Stomach (tissue), 9 donors: ENCODE measurements around the gene GALNS. TPM values are rescaled to one million over a fixed set of nuclear protein-coding genes. Genes with fewer than 3 reads are reported as not detected.
"Not testable (repeated sequence)": the region's sequence is repeated elsewhere in the genome, so short reads cannot be mapped to it uniquely, and the experiment has no call there.

Experiments
- DNase-seq, 2 donors: peaks; one replicate each; pipeline versions ENCODE4 v3.0.0 to v3.0.0-alpha.2; 2013 to 2019
- H3K27ac ChIP-seq, 5 donors: fragments of 200-600 bp in 4 of 5; sonication (generic) in 4 of 5; one replicate each; pipeline ENCODE4 v1.5.1; 2013 to 2019; ENCODE audit warnings: mild to moderate bottlenecking in 1 of 5, moderate library complexity in 1 of 5
- H3K27me3 ChIP-seq, 3 donors: fragments of 200-600 bp; sonication (generic); one replicate each; pipeline ENCODE4 v1.5.1; 2017 to 2019; ENCODE audit warnings: mixed run types in 1 of 3
- H3K36me3 ChIP-seq, 4 donors: fragments of 200-600 bp; sonication (generic); 1 replicate in 3 of 4; 2 replicates in 1 of 4; pipeline ENCODE4 v1.5.1; 2016 to 2019
- H3K4me1 ChIP-seq, 4 donors: fragments of 200-600 bp; sonication (generic); one replicate each; pipeline ENCODE4 v1.5.1; 2016 to 2019
- H3K4me3 ChIP-seq, 4 donors: fragments of 200-600 bp; sonication (generic) in 3 of 4; one replicate each; pipeline ENCODE4 v1.5.1; 2016 to 2019; ENCODE audit warnings: mild to moderate bottlenecking in 1 of 4
- H3K9me3 ChIP-seq, 4 donors: fragments of 200-600 bp; sonication (generic); one replicate each; pipeline ENCODE4 v1.5.1; 2016 to 2019
- EP300 ChIP-seq: sonication (generic); formaldehyde crosslinking; IDR thresholded peaks from one replicate; pipeline ENCODE4 v1.6.1; 2017; ENCODE audit warnings: antibody characterized with exemption
- POLR2A ChIP-seq, 4 donors: fragments of 450-650 bp; IDR thresholded peaks; one replicate each; pipeline ENCODE4 v1.6.1; 2016; ENCODE audit warnings: antibody characterized with exemption in 4 of 4, control low read depth in 2 of 4, mild to moderate bottlenecking in 1 of 4, moderate library complexity in 1 of 4
- POLR2AphosphoS5 ChIP-seq, 3 donors: sonication (generic); formaldehyde crosslinking; IDR thresholded peaks; one replicate each; pipeline ENCODE4 v1.6.1; 2016; ENCODE audit warnings: antibody characterized with exemption in 3 of 3
- WGBS, 5 donors: extraction: QIAGEN DNeasy Blood & Tissue Kit in 3 of 5; methylation state at CpG; one replicate each; pipeline versions ENCODE4 v1.1.5 to v1.1.7; 2013 to 2018; 5-methylcytosine and 5-hydroxymethylcytosine counted together
- intact Hi-C: fragments of 100-400 bp; cut with DNase I; formaldehyde crosslinking; loops from one replicate; pipeline ENCODE4 v1.15.1; 2023; ENCODE audit warnings: low total_unique reads
- polyA plus RNA-seq, 3 donors: library from polyadenylated mRNA; stranded (reverse); fragments of 200-250 nt; gene quantifications; one replicate each; pipeline ENCODE4 v1.2.3, GENCODE V29; 2013
- total RNA-seq, 5 donors: library from RNA; depleted of rRNA; stranded (reverse); fragments of >200 nt; gene quantifications; one replicate each; pipeline versions ENCODE4 v1.1.0 to v1.2.3, GENCODE V29; 2014 to 2016
- TF ChIP-seq, protein P1 (sequence below), 7 experiments: fragments of 450-650 bp in 4 of 7; fragments of 200-600 bp in 3 of 7; sonication (generic) in 3 of 7; IDR thresholded peaks; one replicate each; pipeline ENCODE4 v1.5.1; 2016 to 2019; ENCODE audit warnings: antibody characterized with exemption in 7 of 7, control low read depth in 2 of 7, mild to moderate bottlenecking in 1 of 7
- donor health status: healthy with polysubstance abuse.
- donor health status: Bipolar disorder and iron deficiency.
- donor health status: healthy.

The GALNS gene
- total and polyA plus RNA-seq, 8 donors, result 8.6 to 110 (median 28.2) TPM

DNA sequence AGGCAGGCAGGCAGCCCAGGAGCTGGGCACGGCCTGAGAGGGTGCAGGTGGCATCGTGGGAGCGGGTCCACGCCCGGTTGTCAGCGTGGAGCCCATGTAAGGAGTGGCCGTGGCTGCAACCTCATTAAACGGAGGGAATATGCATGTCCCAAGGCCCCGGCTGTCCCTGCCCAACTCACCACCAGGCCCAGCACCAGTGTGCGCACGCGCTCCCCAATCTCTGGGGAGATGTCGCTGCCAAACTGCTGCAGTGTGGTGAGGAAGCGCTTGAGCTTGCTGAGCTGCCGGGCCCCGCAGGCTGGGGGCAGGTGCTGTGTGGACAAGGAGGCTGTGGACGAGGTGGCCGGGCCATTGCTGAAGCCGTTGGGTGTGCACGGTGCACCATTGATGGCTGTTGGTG is 35.3 kb upstream of the GALNS start:
- no peak overlapping the region for H3K4me3 ChIP-seq
- no peak overlapping the region for H3K27ac ChIP-seq
- no peak for DNase-seq
- no peaks in the 10 kb centered on the region for H3K9me3 ChIP-seq
- no peaks in the 10 kb centered on the region for H3K27me3 ChIP-seq
- 76 to 96% (median 91%) methylated on average over 4 to 20 of the region's 20 CpGs for WGBS, 5 donors
- H3K4me1 ChIP-seq, result peaks cover 0 to 8% (median 3%) of the 10 kb centered on the region in 4 donors
- TF ChIP-seq EP300 (no peak), POLR2AphosphoS5 (IDR thresholded peaks at IDR 0.05) (no peak), POLR2A (IDR thresholded peaks at IDR 0.05) (no peak)
- TF ChIP-seq, protein P1, sequence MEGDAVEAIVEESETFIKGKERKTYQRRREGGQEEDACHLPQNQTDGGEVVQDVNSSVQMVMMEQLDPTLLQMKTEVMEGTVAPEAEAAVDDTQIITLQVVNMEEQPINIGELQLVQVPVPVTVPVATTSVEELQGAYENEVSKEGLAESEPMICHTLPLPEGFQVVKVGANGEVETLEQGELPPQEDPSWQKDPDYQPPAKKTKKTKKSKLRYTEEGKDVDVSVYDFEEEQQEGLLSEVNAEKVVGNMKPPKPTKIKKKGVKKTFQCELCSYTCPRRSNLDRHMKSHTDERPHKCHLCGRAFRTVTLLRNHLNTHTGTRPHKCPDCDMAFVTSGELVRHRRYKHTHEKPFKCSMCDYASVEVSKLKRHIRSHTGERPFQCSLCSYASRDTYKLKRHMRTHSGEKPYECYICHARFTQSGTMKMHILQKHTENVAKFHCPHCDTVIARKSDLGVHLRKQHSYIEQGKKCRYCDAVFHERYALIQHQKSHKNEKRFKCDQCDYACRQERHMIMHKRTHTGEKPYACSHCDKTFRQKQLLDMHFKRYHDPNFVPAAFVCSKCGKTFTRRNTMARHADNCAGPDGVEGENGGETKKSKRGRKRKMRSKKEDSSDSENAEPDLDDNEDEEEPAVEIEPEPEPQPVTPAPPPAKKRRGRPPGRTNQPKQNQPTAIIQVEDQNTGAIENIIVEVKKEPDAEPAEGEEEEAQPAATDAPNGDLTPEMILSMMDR (IDR thresholded peaks at IDR 0.05), result no peak
- intact Hi-C loops, result no loop called here
- H3K36me3 ChIP-seq, result peaks cover 0 to 30% (median 15%) of the 10 kb centered on the region in 4 donors

DNA sequence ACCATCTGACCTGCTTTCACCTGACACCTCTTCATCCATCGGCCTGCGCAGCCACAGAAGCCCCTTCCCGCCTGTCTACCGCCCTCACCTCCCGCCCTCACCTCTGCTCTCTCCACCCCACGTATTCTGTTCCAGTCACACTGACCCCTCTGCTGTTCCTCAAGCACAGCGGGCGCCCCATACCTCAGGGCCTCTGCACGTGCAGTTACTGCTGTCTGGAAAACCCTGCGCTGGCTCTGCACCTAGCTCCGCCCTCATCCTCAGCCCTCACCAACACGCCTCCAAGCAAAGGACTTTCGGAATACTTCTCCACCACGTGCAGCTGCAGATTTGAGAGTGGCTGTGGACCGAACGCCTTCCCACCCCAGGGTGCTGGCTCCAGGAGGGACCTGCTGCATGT is 34.3 kb upstream of the GALNS start:
- H3K36me3 ChIP-seq, result peaks cover 0 to 25% (median 10%) of the 10 kb centered on the region in 4 donors
- no peak overlapping the region for H3K27ac ChIP-seq
- intact Hi-C loops, result no loop called here
- H3K4me1 ChIP-seq, result peaks cover 0 to 15% (median 3%) of the 10 kb centered on the region in 4 donors
- no peaks in the 10 kb centered on the region for H3K27me3 ChIP-seq
- 83 to 94% (median 90%) methylated on average over 16 of the region's 16 CpGs for WGBS, 5 donors
- no peak overlapping the region for H3K4me3 ChIP-seq
- no peak for DNase-seq
- H3K9me3 ChIP-seq, result no peaks in the 10 kb centered on the region
- TF ChIP-seq POLR2A (IDR thresholded peaks at IDR 0.05) (no peak), POLR2AphosphoS5 (IDR thresholded peaks at IDR 0.05) (no peak), EP300 (no peak)
- TF ChIP-seq, protein P1 (IDR thresholded peaks at IDR 0.05), result no peak

DNA sequence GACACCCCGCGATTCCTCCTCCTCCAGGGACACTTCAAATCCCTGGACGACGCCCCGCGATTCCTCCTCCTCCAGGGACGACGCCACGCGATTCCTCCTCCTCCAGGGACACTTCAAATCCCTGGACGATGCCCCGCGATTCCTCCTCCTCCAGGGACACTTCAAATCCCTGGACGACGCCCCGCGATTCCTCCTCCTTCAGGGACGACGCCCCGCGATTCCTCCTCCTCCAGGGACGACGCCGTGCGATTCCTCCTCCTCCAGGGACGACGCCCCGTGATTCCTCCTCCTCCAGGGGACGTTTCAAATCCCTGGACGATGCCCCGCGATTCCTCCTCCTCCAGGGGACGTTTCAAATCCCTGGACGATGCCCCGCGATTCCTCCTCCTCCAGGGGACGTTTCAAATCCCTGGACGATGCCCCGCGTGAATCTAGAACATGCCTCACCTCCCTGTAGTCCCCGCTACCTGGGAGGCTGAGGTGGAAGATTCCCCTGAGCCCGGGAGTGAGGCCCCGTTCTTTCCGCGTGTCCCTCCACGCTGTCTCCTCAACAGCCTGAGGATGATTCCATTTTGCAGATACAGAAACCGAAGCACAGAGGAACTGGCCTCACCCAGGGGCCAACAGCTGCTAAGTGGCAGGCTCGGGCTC is 33.1 kb upstream of the GALNS start:
- H3K9me3 ChIP-seq, H3K27ac ChIP-seq, DNase-seq, H3K4me3 ChIP-seq, H3K27me3 ChIP-seq, intact Hi-C loops: not testable (repeated sequence)
- 94 to 95% (median 94%) methylated on average over 48 of the region's 48 CpGs for WGBS, 5 donors
- H3K36me3 ChIP-seq, result peaks cover 0 to 25% (median 12%) of the 10 kb centered on the region in 4 donors
- peaks cover 0 to 19% (median 3%) of the 10 kb centered on the region in 4 donors for H3K4me1 ChIP-seq

DNA sequence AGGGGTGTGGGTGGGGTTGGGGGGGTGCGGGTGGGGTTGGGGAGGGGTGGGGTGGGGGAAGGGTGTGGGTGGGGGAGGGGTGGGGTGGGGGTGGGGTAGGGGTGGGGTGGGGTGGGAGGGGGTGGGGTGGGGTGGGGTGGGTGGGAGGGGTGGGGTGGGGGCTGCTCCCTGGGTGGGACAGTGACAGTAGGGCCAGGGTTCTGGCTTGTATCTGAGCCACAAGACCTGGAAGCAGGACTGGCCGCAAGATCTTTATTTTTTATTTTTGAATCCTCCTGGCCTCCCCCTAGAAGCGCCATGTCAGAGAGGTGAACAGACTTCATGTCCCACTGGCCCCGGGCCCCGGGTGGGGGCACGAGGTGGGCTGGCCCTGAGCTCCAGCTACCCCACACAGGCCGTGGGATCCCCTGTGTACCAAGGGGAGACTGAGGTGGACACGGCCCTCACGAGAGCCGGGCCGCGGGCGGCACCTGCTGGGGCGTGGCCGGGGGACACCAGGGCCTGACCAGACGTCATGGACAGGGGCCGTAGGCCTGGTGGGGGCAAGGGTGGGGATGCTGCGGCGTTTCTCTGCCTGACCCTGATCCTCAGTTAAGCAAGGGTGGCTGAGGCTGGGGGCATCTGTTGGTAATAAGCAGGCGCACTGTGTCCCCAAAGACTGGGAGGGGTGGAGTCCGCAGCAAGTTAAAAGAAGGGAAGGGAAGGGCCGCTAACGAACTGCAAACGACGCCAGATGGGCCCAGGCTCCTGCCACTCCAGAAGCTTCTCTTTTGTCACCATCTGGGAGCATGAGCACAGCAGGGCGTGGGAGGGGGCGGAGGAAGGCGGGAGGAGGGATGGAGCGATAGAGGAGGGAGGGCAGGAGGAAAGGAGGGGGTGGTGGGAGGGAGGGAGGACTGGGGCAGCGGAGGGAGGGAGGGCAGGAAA is 32.0 kb upstream of the GALNS start:
- H3K36me3 ChIP-seq, result peaks cover 0 to 25% (median 21%) of the 10 kb centered on the region in 4 donors
- H3K27ac ChIP-seq, result peak overlapping the region in 1 of 5 donors; percentile 50
- H3K4me3 ChIP-seq, result no peak overlapping the region
- intact Hi-C loops, result no loop called here
- 77 to 82% (median 77%) methylated on average over 24 to 29 of the region's 30 CpGs for WGBS, 5 donors
- peaks cover 0 to 19% (median 3%) of the 10 kb centered on the region in 4 donors for H3K4me1 ChIP-seq
- no peak for TF ChIP-seq POLR2AphosphoS5 (IDR thresholded peaks at IDR 0.05)
- no peaks in the 10 kb centered on the region for H3K27me3 ChIP-seq
- DNase-seq, result no peak
- no peaks in the 10 kb centered on the region for H3K9me3 ChIP-seq

DNA sequence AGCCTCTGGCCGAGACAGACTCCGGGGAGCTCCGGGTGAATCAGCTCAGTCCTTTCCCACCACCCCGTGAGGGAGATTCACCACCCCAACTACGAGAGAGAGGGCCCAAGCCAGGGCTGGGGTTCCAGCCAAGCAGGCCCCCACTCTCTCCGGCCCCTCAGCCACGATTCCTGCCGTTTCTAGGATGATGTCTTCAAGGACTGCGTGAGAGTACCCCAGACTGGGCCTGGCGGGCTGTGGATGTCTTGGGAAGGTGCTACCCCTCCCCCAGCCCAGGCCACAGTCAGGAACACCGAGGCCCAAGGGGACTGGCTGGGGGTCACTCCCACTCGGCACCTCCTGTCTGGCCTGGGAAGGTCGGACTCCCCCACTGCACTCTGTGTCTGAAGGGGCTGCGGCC is 31.3 kb upstream of the GALNS start:
- no peaks in the 10 kb centered on the region for H3K9me3 ChIP-seq
- no peak for DNase-seq
- H3K27ac ChIP-seq, result peak overlapping the region in 4 of 5 donors; percentile 23 to 57 (median 52)
- WGBS, 5 donors, result 71 to 79% (median 74%) methylated on average over 13 to 14 of the region's 14 CpGs
- TF ChIP-seq POLR2A (IDR thresholded peaks at IDR 0.05) (no peak), POLR2AphosphoS5 (IDR thresholded peaks at IDR 0.05) (no peak), EP300 (no peak)
- TF ChIP-seq, protein P1 (IDR thresholded peaks at IDR 0.05), result no peak
- H3K4me3 ChIP-seq, result no peak overlapping the region
- no peaks in the 10 kb centered on the region for H3K27me3 ChIP-seq
- intact Hi-C loops, result no loop called here
- H3K4me1 ChIP-seq, result peaks cover 0 to 19% (median 3%) of the 10 kb centered on the region in 4 donors
- H3K36me3 ChIP-seq, result peaks cover 0 to 29% (median 24%) of the 10 kb centered on the region in 4 donors
